GM18907 (cell line): ENCODE results near the gene RBL2.
"Not testable (repeated sequence)": the region's sequence is repeated elsewhere in the genome, so short reads cannot be mapped to it uniquely, and the experiment has no call there.

ENCODE experiments used
- ATAC-seq: cut with Tn5 transposase; IDR thresholded peaks from one replicate; pipeline ENCODE4 v1.9.1; 2021; ENCODE audit warnings: mild to moderate bottlenecking, moderate library complexity; ENCODE audit not compliant: unreplicated experiment

Gene RBL2

GRCh38 chr16:53503270-53503923, 69.1 kb downstream of the RBL2 start:
- ATAC-seq, result peak; percentile 98

- ATAC-seq, result no peak
Measured at GRCh38 chr16:53503991-53504663, 69.9 kb downstream of the RBL2 start.

GRCh38 chr16:53504665-53505064, 70.4 kb downstream of the RBL2 start:
- no peak for ATAC-seq

GRCh38 chr16:53506254-53506653, 72.0 kb downstream of the RBL2 start:
- ATAC-seq, result no peak

GRCh38 chr16:53507464-53508179, 73.4 kb downstream of the RBL2 start:
- ATAC-seq, result no peak

- ATAC-seq, result no peak
Measured at GRCh38 chr16:53509906-53510703, 75.8 kb downstream of the RBL2 start.

- no peak for ATAC-seq
Measured at GRCh38 chr16:53510704-53511070, 76.4 kb downstream of the RBL2 start.

GRCh38 chr16:53511084-53511402, 76.8 kb downstream of the RBL2 start:
- no peak for ATAC-seq

GRCh38 chr16:53511403-53512280, 77.4 kb downstream of the RBL2 start:
- ATAC-seq, result no peak

- ATAC-seq, result not testable (repeated sequence)
Measured at GRCh38 chr16:53512795-53513194, 78.5 kb downstream of the RBL2 start.

- ATAC-seq, result no peak
Measured at GRCh38 chr16:53515259-53515658, 81.0 kb downstream of the RBL2 start.

GRCh38 chr16:53515811-53516210, 81.5 kb downstream of the RBL2 start:
- ATAC-seq, result no peak

- ATAC-seq, result no peak
Measured at GRCh38 chr16:53517851-53518250, 83.6 kb downstream of the RBL2 start.

GRCh38 chr16:53518550-53519416, 84.5 kb downstream of the RBL2 start:
- ATAC-seq, result peak; percentile 97

GRCh38 chr16:53519417-53520091, 85.3 kb downstream of the RBL2 start:
- ATAC-seq, result no peak

- no peak for ATAC-seq
Measured at GRCh38 chr16:53523126-53523804, 89.0 kb downstream of the RBL2 start.

- ATAC-seq, result no peak
Measured at GRCh38 chr16:53523971-53524548, 89.8 kb downstream of the RBL2 start.

- no peak for ATAC-seq
Measured at GRCh38 chr16:53528797-53529196, 94.5 kb downstream of the RBL2 start.
